Amniotic stem cell (primary cell): Measurements from ENCODE around the gene CNTNAP2.
"Not testable (repeated sequence)": the region's sequence is repeated elsewhere in the genome, so short reads cannot be mapped to it uniquely, and the experiment has no call there.

Source experiments
- DNase-seq: peaks from one replicate; lab custom pipeline; 2025; lab: John Stamatoyannopoulos, UW

CNTNAP2 gene

GRCh38 chr7:147771344-147771743 is 1654.7 kb downstream of the CNTNAP2 start:
- no peak for DNase-seq

GRCh38 chr7:147774461-147774860 is 1657.9 kb downstream of the CNTNAP2 start:
- no peak for DNase-seq

- no peak for DNase-seq
These were observed 1659.1 kb downstream of the CNTNAP2 start for GRCh38 chr7:147775516-147776284.

- DNase-seq = no peak
These were observed 1660.7 kb downstream of the CNTNAP2 start for GRCh38 chr7:147777309-147777708.

GRCh38 chr7:147779949-147780348 is 1663.3 kb downstream of the CNTNAP2 start:
- DNase-seq = no peak

- no peak for DNase-seq
These were observed 1680.0 kb downstream of the CNTNAP2 start for GRCh38 chr7:147796581-147796980.

- DNase-seq = no peak
These were observed 1681.4 kb downstream of the CNTNAP2 start for GRCh38 chr7:147798001-147798400.

- not testable (repeated sequence) for DNase-seq
These were observed 1685.2 kb downstream of the CNTNAP2 start for GRCh38 chr7:147801762-147802161.

GRCh38 chr7:147803151-147803550 is 1686.5 kb downstream of the CNTNAP2 start:
- no peak for DNase-seq

GRCh38 chr7:147803606-147804005 is 1687.0 kb downstream of the CNTNAP2 start:
- no peak for DNase-seq

- DNase-seq = no peak
These were observed 1687.4 kb downstream of the CNTNAP2 start for GRCh38 chr7:147804032-147804431.

GRCh38 chr7:147805996-147806576 is 1689.5 kb downstream of the CNTNAP2 start:
- no peak for DNase-seq

- no peak for DNase-seq
These were observed 1693.2 kb downstream of the CNTNAP2 start for GRCh38 chr7:147809786-147810185.

- no peak for DNase-seq
These were observed 1693.7 kb downstream of the CNTNAP2 start for GRCh38 chr7:147810269-147810668.

- DNase-seq = no peak
These were observed 1695.3 kb downstream of the CNTNAP2 start for GRCh38 chr7:147811923-147812322.

GRCh38 chr7:147813316-147813715 is 1696.7 kb downstream of the CNTNAP2 start:
- DNase-seq = no peak

- DNase-seq = no peak
These were observed 1701.7 kb downstream of the CNTNAP2 start for GRCh38 chr7:147818317-147818716.

GRCh38 chr7:147824671-147825070 is 1708.1 kb downstream of the CNTNAP2 start:
- DNase-seq = no peak

- no peak for DNase-seq
These were observed 1712.4 kb downstream of the CNTNAP2 start for GRCh38 chr7:147829016-147829415.

- no peak for DNase-seq
These were observed 1717.0 kb downstream of the CNTNAP2 start for GRCh38 chr7:147833557-147833956.

- DNase-seq = no peak
These were observed 1717.4 kb downstream of the CNTNAP2 start for GRCh38 chr7:147833970-147834369.

GRCh38 chr7:147852833-147853232 is 1736.2 kb downstream of the CNTNAP2 start:
- no peak for DNase-seq
